GM18517 (cell line): ENCODE measurements around the gene FAT1.

Source experiments
- ATAC-seq: cut with Tn5 transposase; IDR thresholded peaks from one replicate; pipeline ENCODE4 v1.9.1; 2021; ENCODE audit warnings: mild to moderate bottlenecking, moderate library complexity; ENCODE audit not compliant: unreplicated experiment

The FAT1 gene

DNA sequence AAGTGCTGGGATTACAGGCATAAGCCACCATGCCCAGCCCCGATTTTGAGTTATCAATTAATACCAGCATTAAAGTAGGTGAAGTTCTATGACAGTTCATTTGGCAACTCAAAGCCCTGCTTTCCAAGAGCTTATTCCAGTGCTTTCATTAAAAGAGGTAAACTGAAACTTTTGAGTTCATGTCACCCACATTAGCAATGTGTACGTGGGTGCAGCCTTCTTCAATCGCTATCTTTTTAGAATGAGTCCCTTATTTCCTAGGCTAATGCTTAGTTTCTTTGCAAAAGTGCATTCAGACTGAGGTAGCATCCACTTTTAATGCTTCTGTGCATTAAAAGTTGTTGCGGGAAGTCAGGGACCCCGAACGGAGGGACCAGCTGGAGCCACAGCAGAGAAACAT is 142.2 kb downstream of the FAT1 start:
- no peak for ATAC-seq

GRCh38 chr4:186580669-186581068 is 143.0 kb downstream of the FAT1 start:
- ATAC-seq = no peak

DNA sequence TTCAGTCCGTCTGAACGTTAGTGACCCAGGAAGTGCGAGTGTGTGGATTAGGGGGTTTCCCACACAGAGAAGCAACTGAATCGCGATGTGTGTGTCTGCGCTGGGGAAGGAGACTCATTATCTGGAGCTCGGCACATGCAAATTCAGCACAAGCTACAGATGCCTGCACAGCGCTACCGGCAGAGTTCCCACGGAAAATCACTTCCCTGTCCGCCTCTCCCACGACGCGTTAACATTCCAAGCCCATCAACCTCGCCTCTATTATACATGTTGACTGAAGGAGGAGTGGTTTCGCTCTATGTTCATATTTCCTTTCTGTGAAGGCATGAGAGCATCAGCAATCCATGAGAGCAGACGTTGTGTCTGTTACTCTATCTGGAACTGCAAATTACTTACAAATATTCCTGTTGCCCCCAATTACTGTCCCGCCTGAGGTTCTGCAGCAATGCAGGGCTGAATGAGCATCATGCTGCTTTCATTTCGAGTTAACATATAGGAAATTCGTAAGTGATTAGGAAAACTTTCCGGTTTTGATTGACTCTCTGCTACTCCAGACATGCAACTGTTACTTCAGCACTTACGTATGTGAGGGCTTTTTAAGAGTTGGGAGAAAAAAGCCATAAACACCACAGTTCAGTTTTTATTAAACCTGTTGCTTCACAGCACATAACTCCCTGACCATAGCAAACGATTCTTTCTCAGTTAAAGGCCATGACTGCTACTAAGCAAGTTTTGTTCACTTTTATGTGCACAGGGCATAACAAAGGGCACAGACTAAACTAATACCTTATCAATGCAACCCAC is 153.3 kb downstream of the FAT1 start:
- no peak for ATAC-seq

DNA sequence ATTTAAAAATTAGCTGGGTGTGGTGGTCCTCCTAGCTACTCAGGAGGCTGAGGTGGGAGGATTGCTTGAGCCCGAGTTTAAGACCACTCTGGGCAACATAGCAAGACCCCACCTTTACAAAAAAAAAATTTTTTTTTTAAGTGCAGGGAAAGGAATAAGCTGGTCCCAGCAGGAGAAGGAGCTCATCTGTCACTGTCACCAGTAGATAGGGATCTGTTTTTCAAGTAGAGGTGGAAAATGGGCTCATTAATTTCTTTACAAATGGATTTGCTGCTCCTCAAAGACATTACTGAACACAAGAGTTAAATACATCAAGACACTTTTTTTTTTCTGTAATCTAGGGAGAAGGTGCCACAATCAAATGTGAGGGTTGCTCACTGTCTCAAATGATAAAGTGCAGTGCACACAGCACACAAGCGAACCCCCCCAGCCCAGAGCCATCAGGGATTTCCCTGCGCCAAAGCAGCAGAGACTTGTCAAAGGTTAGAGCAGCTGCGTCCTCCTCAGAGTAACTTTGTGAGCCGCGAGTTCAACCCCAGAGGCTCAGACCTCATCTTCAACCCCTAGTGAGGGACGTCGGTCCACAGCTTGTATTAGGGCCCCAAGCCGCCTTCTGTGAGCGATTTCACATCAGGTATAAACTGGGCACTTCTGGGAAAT is 154.0 kb downstream of the FAT1 start:
- ATAC-seq = no peak

DNA sequence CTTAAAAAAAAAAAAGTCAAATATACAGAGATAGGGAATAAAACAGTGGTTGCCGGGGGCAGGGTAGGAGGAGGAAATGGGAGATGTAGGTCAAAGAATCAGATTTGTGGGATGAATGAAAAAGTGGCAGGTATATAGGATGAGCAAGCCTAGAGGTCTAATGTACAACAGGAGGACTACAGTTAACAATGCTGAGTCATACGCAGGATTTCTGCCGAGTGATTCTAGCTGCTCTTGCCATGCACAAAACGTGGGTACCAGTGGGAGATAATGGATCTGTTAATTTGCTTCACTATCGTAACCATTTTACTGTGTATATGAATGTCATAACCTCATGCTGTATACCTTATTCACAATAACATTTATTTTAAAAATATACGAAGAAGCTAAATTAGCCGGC is 157.6 kb downstream of the FAT1 start:
- ATAC-seq = no peak

DNA sequence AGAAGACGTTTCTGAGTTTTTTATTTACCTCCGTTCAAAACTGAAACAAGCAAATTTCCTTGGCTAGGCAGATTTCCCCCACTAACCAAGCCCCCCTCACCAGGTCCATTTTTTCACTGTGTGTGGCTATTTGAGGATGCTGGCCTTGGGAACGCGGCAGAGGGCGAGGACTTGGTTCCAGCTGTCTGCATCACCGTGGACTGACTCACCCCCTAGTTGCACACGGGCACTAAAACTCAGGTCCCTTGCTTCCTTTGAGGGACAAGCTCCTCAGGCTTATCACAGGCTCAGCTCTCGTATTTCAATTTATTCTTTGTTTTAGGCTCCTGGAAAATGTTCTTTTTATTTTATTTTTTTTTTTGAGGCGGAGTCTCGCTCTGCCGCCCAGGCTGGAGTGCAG is 159.9 kb downstream of the FAT1 start:
- ATAC-seq = no peak

GRCh38 chr4:186561748-186562147 is 161.9 kb downstream of the FAT1 start:
- no peak for ATAC-seq

DNA sequence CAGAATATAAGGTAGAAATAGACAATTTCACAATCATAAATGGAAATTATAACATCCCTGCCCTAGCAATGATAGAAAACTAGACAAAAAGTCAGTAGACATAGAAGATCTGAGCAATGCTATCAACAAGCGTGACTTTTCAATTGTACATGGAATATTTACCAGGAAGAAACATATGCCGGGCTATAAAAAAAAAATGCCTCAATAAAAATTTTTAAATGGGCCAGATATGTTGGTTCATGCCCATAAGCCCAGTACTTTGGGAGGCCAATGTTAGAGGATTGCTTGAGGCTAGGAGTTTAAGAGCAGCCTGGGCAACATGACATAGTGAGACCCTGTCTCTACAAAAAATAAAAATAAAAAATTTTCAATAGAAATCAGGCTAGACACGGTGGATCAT is 163.0 kb downstream of the FAT1 start:
- ATAC-seq = no peak

DNA sequence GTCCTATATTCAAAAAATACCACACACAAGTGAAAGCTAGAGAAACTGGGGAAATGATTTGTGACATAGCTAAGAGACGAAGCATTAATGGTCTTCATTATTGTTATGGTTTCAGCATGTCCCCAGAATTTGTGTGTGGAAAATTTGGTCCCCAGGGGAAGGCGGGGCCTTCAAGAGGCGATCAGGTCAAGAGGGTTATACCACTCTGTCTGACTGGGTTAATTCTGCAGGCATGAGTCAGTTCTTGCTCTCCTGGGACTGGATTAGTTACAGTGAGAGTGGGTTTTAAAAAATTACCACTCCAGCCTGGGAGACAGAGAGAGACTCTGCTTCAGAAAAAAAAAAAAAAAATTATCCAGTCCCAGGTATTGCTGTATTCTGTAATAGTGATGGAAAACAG is 166.2 kb downstream of the FAT1 start:
- no peak for ATAC-seq

DNA sequence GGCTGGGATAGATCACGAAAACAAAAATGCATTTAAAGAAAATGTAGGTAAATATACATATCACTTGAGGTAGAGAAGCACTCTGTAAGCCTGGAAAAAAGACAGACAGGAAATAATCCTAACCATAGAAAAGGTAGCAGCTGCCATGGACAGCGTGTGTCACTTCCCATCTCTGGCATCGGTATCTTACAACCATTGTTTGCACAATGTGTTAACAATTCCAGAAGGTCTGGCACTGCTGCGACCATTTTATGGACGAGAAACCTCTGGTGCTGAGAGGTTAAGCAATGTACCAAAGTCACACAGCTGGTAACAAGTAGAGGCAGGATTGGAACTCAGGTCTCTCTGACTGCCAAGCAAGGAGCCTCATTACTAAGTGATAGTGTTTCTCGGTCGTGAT is 166.6 kb downstream of the FAT1 start:
- ATAC-seq = no peak

DNA sequence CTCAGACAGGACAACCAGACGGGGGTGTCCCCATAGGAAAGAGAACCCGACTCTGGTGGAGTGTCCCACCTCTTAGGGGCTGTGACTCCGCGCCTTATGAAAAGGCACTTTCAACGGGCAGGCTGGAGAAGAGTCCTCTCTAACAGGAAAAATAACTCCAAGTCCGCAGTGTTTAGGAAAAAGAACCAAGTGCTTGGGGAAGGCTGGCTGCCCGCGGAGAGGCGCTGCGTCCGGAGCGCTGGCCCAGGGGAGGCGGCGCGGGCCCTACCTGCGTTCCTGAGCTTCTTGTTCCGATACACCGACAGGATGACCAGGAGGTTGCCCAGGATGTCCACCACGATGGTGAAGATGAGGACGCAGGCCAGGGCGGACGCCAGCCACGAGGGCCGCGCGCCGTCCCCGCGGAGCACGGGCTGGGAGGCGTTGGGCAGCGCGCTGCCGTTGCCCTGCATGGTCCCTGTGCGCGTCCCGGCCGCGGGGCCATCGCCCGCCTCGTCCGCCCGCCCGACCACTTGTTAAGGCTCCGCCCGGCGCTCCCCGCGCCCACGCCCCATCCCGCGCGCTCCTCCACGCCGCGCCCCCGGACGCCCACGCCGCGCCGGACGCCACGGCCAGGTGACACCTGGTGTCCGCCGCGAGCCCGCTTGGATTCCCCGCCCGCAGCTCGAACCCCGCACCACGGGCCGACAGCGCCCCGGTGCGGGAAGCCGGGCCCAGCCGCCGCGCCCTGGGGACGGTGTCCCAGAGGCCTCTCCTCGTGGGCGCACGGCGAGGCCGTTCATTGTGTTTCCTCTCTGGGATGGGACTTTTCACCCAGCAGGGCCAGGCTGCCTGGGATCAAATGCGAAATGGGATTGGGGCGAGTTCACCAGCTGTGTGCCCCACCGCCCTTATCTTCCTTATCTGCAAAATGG is 168.5 kb downstream of the FAT1 start, which contains the start of gene MTNR1A:
Gene MTNR1A (minus strand): TSS at position 654 of the 914 bp plus-strand sequence. CDS start 202 bp downstream, at position 452.
- ATAC-seq = no peak

DNA sequence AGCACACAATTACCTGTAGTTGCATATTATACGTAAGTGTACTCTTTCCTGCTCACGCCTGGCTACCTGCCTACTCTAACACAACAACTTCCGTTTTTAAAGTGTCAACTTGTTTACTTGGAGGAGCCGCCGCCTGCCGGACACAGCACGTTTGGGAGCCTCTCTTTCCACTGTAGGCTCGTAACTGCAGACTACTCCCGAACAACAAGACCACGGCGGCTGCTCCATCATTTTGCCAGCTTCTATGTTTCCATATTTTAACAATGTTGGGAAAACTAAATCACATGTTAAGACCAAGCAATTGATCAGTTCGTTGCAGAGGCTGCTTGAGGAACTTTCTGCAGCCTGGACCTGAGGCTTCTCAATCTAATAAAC is 169.1 kb downstream of the FAT1 start:
- ATAC-seq = no peak

DNA sequence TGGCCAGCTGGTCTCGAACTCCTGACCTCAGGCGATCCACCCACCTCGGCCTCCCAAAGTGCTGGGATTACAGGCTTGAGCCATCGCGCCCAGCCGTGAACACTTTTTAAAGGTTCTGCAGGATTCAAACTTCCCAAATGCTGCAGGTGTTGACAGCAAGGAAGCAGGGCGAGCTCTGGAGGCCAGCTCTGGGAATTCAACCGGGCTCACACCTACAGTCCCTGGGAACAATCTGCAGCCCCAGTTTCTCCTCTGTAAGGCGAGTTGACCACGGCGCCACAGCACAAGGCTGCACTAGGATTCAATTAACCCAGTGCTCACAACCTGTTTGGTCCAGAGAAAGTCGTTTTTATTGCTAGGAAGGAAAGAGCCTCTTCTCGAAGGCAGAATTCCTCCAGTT is 169.9 kb downstream of the FAT1 start:
- no peak for ATAC-seq

DNA sequence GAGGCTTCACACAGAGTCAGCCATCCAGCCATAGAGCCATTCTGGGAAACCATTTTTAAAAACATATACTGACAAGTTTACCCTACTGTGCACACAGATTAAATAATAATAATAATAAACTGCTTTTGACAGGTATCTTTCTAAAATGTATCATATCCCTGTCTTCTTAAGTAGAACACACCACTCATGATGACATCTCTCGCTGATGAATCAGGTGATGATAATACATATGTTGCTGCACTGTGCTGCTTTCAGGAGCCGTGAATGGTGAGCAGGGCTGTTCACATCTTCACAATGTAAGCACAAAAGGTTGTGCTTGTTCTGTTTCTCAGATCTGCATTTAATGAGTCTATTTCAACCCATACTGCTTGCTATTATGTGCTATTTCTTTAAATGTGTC is 171.8 kb downstream of the FAT1 start:
- no peak for ATAC-seq

- no peak for ATAC-seq
Observed at GRCh38 chr4:186545436-186545835, 178.2 kb downstream of the FAT1 start.

DNA sequence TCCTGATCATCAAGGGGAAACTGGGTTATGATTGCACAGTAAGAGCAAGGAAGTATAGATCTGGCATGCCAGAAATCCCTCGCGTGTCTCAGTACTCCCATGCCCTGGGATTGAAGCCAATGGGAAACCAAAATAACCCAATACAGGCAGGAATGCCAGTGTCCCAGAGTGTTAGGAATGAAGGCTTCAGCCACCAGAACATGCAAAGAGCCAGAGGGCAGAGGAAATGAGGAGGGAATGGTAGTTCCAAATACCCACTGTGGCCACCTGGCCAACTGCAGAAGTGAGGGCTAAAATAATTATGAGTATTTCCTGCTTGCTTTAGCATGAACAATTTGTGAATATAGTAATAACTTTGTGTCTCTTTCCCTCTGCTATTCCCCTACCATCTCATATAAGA is 180.4 kb downstream of the FAT1 start:
- ATAC-seq = no peak

GRCh38 chr4:186541801-186542200 is 181.9 kb downstream of the FAT1 start:
- no peak for ATAC-seq

DNA sequence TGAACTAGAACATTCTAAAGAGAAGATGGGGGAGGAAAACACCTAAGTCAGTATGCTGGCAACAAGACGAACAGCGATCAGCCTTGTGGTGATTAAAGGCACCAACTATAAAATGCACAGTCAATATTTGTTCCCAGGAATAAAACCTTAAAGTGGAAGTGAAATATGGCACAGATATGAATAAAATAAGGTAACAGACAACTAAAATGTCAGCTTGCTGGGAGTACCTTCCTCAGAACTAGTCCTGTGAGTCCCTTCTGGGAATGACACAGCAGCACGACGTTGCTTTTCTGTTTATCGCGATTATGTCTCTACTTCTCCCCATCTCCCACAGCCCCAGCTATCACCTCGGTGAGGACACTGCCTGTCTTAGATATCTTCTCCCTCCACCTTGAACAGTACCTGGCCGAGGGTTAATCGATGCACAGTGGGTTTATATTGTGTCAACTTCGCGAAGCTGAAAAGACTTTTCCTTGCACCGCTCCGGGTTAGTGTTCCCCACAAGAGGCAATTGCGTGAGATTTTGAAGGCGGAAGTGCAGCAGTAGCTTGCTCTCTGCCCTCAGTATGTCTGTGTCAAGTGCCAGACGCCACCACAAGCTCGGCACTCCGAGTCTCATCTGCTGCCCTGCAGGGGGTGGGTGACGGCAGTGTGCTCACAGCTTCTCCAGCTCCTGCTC is 185.7 kb downstream of the FAT1 start:
- ATAC-seq = no peak
